Mesenchymal stem cell (in vitro differentiated cells and primary cell): ENCODE data around the gene JPT1.

Source experiments
- DNase-seq: peaks from one replicate; pipeline ENCODE4 v3.0.0-alpha.2; 2013
- H2AFZ ChIP-seq: one replicate; pipeline ENCODE4 v1.6.1; 2013; ENCODE audit warnings: low read depth, mild to moderate bottlenecking, control low read depth, inconsistent platforms, low read length, moderate library complexity
- H2AK5ac ChIP-seq: 2 replicates; pipeline ENCODE4 v1.6.1; 2013; ENCODE audit warnings: low read length, moderate library complexity, mild to moderate bottlenecking, inconsistent platforms; ENCODE audit not compliant: severe bottlenecking
- H2BK120ac ChIP-seq: one replicate; pipeline ENCODE4 v1.6.1; 2013; ENCODE audit warnings: low read depth, mild to moderate bottlenecking, inconsistent platforms, low read length, moderate library complexity
- H2BK12ac ChIP-seq, 2 experiments: one replicate each; pipeline ENCODE4 v1.6.1; 2013; ENCODE audit warnings: inconsistent platforms in 2 of 2, low read length in 2 of 2, mild to moderate bottlenecking in 2 of 2, moderate library complexity in 2 of 2, control low read depth in 1 of 2
- H2BK15ac ChIP-seq: one replicate; pipeline ENCODE4 v1.6.1; 2013; ENCODE audit warnings: mild to moderate bottlenecking, low read depth, inconsistent platforms; ENCODE audit not compliant: poor library complexity, severe bottlenecking
- H2BK5ac ChIP-seq: 2 replicates; pipeline ENCODE4 v1.6.1; 2013; ENCODE audit warnings: low read depth, mild to moderate bottlenecking, low read length, control low read depth, inconsistent platforms; ENCODE audit not compliant: poor library complexity, severe bottlenecking
- H3K14ac ChIP-seq, 2 experiments: one replicate each; pipeline ENCODE4 v1.6.1; 2013; ENCODE audit warnings: inconsistent platforms in 2 of 2, low read length in 2 of 2, control low read depth in 1 of 2, mild to moderate bottlenecking in 1 of 2, moderate library complexity in 1 of 2
- H3K18ac ChIP-seq, 2 experiments: one replicate each; pipeline ENCODE4 v1.6.1; 2013; ENCODE audit warnings: inconsistent platforms in 2 of 2, low read length in 2 of 2, control low read depth in 1 of 2, low read depth in 1 of 2, mild to moderate bottlenecking in 1 of 2
- H3K23ac ChIP-seq, 2 experiments: one replicate each; pipeline ENCODE4 v1.6.1; 2013; ENCODE audit warnings: inconsistent platforms in 2 of 2, low read length in 2 of 2, mild to moderate bottlenecking in 2 of 2, moderate library complexity in 2 of 2, control low read depth in 1 of 2
- H3K27ac ChIP-seq: 2 replicates; pipeline ENCODE4 v1.5.1; 2013; ENCODE audit warnings: mild to moderate bottlenecking, moderate library complexity, low read length, control low read depth, inconsistent platforms; ENCODE audit not compliant: poor library complexity, severe bottlenecking
- H3K27me3 ChIP-seq, 2 experiments: 2 replicates each; pipeline versions ENCODE4 v1.6.1 to v1.7.0; 2013; ENCODE audit warnings: low read length in 2 of 2, mild to moderate bottlenecking in 2 of 2, moderate library complexity in 2 of 2, control low read depth in 1 of 2, inconsistent platforms in 1 of 2; ENCODE audit not compliant: control insufficient read depth in 1 of 2, insufficient read depth in 1 of 2
- H3K36me3 ChIP-seq, 2 experiments: 2 replicates each; pipeline versions ENCODE4 v1.6.1 to v1.7.0; 2013; ENCODE audit warnings: low read length in 2 of 2, control low read depth in 1 of 2, inconsistent platforms in 1 of 2, low read depth in 1 of 2, mild to moderate bottlenecking in 1 of 2; ENCODE audit not compliant: insufficient read depth in 2 of 2, control insufficient read depth in 1 of 2
- H3K4ac ChIP-seq, 2 experiments: one replicate each; pipeline ENCODE4 v1.6.1; 2013; ENCODE audit warnings: inconsistent platforms in 2 of 2, low read length in 2 of 2, mild to moderate bottlenecking in 2 of 2, moderate library complexity in 2 of 2, control low read depth in 1 of 2, low read depth in 1 of 2
- H3K4me1 ChIP-seq: 2 replicates; pipeline ENCODE4 v1.6.1; 2013; ENCODE audit warnings: low read depth, low read length, control low read depth; ENCODE audit not compliant: control insufficient read depth, insufficient read depth
- H3K4me2 ChIP-seq: 2 replicates; pipeline ENCODE4 v1.6.1; 2013; ENCODE audit warnings: low read length, mild to moderate bottlenecking, inconsistent platforms; ENCODE audit not compliant: poor library complexity, severe bottlenecking
- H3K4me3 ChIP-seq, 2 experiments: 2 replicates each; pipeline versions ENCODE4 v1.5.1 to v1.7.0; 2013; ENCODE audit warnings: low read length in 2 of 2, mild to moderate bottlenecking in 2 of 2, control low read depth in 1 of 2, low read depth in 1 of 2; ENCODE audit not compliant: insufficient read depth in 1 of 2
- H3K79me1 ChIP-seq: replicated peaks from 2 replicates; pipeline ENCODE4 v1.6.1; 2013; ENCODE audit warnings: mild to moderate bottlenecking, control low read depth, low read length, inconsistent platforms; ENCODE audit not compliant: poor library complexity, severe bottlenecking
- H3K9ac ChIP-seq: 2 replicates; pipeline ENCODE4 v1.7.0; 2013; ENCODE audit warnings: mild to moderate bottlenecking, low read length, moderate library complexity
- H3K9me3 ChIP-seq: 2 replicates; pipeline ENCODE4 v1.7.0; 2013; ENCODE audit warnings: mild to moderate bottlenecking, low read length; ENCODE audit not compliant: control insufficient read depth
- H4K8ac ChIP-seq: one replicate; pipeline ENCODE4 v1.6.1; 2013; ENCODE audit warnings: inconsistent platforms, mild to moderate bottlenecking, low read length, moderate library complexity
- H4K91ac ChIP-seq: one replicate; pipeline ENCODE4 v1.6.1; 2013; ENCODE audit warnings: mild to moderate bottlenecking, low read length, inconsistent platforms
- WGBS: methylation state at CpG from one replicate; pipeline ENCODE4 v1.1.7; 2013; ENCODE audit warnings: mixed read lengths; 5-methylcytosine and 5-hydroxymethylcytosine counted together

The JPT1 gene

DNA sequence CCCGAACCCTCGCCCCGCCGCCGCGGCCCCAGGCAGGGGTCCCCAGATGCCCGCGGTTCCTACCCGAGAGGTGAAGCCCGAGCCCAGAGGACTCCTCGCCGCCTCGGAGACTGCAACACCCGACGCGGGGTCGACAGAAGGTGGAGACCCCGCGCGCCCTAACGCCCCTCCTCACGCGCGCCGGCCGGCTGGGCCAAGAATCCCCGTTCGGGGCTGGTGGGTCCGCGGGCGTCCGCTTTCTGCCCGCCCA is 27.9 kb upstream of the JPT1 start:
- H3K9ac ChIP-seq: peak overlapping the region; percentile 95
- H2AFZ ChIP-seq: no peak overlapping the region
- peak overlapping the region; percentile 89 to 99 for H3K4ac ChIP-seq
- WGBS: 2% methylated on average over 12 of the region's 33 CpGs
- H3K27me3 ChIP-seq: no peaks in the 10 kb centered on the region
- peak overlapping the region; percentile 98 for H2BK5ac ChIP-seq
- H3K27ac ChIP-seq: no peak overlapping the region
- no peak overlapping the region for H4K8ac ChIP-seq
- no peak overlapping the region for H2AK5ac ChIP-seq
- peak overlapping the region; percentile 45 to 61 for H3K18ac ChIP-seq
- H2BK12ac ChIP-seq: peak overlapping the region in 1 of 2 experiments; percentile 31
- H3K9me3 ChIP-seq: no peaks in the 10 kb centered on the region
- H2BK15ac ChIP-seq: no peak overlapping the region
- H3K4me2 ChIP-seq: peak overlapping the region; percentile 87
- H2BK120ac ChIP-seq: peak overlapping the region; percentile 98
- H3K23ac ChIP-seq: peak overlapping the region; percentile 89 to 96
- H3K4me1 ChIP-seq: peaks cover 5% of the 10 kb centered on the region
- H3K4me3 ChIP-seq: peak overlapping the region; percentile 96 to 98
- no peak for DNase-seq
- peak overlapping the region; percentile 86 to 95 for H3K14ac ChIP-seq
- peak overlapping the region; percentile 68 for H4K91ac ChIP-seq
- H3K79me1 ChIP-seq: peaks cover 5% of the 10 kb centered on the region
- peaks cover 24 to 27% of the 10 kb centered on the region in 2 experiments for H3K36me3 ChIP-seq

DNA sequence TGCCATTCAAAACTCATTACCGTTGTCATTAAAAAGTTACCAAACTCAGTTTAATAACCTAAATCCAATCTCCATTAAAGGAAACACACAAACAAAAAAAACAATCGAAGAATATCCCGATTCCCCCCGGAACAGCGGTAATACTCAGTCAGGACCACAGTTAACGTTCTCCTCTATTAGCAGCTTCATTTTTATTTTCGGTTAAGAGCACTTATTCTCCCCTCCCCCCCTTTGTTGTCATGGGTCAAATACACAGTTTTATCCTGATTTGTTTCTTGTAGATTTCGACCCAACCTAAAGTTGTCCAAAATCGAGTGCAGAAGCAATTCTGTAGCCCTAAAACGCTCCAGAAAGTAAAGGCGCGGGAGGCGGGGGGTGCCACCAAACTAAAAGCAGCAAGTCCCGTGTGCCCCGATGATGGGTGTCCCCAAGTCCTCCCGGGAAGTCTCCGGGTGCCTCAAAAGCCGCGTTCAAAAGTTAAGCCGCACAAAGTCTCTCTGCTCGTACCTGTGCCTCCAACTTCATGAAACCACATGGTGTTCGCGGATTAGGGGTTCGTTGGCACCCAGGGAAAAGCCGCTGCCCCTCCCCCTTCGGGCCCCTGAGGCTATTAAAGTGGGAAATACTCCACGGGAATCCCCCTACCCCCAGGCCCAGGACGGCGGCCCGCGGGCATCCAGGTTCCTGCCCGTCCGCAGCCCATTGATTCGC is 27.5 kb upstream of the JPT1 start:
- Histone ChIP-seq H3K27ac (no peak overlapping the region), H2BK12ac (peak overlapping the region in 1 of 2 experiments; percentile 31), H4K91ac (peak overlapping the region; percentile 68), H4K8ac (no peak overlapping the region), H3K4me2 (peak overlapping the region; percentile 87), H3K36me3 (peaks cover 25 to 32% of the 10 kb centered on the region in 2 experiments), H3K4me3 (peak overlapping the region; percentile 96 to 98), H3K9me3 (no peaks in the 10 kb centered on the region), H3K4ac (peak overlapping the region; percentile 89 to 99), H2BK15ac (no peak overlapping the region), H2BK120ac (peak overlapping the region; percentile 98), H2BK5ac (no peak overlapping the region), H3K79me1 (peaks cover 5% of the 10 kb centered on the region), H3K4me1 (peaks cover 5% of the 10 kb centered on the region), H3K18ac (peak overlapping the region; percentile 45 to 61), H2AFZ (no peak overlapping the region), H3K9ac (peak overlapping the region; percentile 95), H3K27me3 (no peaks in the 10 kb centered on the region), H3K23ac (peak overlapping the region; percentile 89 to 96), H2AK5ac (no peak overlapping the region), H3K14ac (peak overlapping the region; percentile 86 to 95)
- DNase-seq: peak; percentile 38
- under 1% methylated on average over 34 of the region's 34 CpGs for WGBS

DNA sequence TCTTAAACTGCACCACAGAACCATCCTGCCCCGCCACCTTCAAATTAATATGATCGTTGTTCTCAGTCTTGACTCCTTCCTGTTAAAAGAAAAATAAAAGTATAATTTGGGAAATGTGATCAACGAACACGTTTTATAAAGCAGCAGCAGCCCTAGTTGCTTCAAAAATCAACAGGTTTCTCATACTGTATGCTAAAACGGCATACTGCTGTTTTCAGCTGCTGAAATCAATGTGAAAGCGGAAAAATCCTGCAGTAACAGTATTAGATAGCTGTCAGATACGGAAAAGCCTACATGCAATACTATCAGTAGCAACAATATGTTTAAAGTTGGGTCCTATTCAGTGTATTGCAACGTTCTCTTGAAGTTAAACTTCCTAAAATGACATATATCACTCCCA is 26.8 kb upstream of the JPT1 start:
- 46% methylated on average over 5 of the region's 8 CpGs for WGBS
- Histone ChIP-seq H2AK5ac (no peak overlapping the region), H3K27me3 (no peaks in the 10 kb centered on the region), H3K4me2 (peak overlapping the region; percentile 49), H3K36me3 (peaks cover 29 to 39% of the 10 kb centered on the region in 2 experiments), H3K4me3 (peak overlapping the region in 1 of 2 experiments; percentile 98), H3K27ac (no peak overlapping the region), H3K4me1 (peaks cover 5% of the 10 kb centered on the region), H4K91ac (no peak overlapping the region), H2BK15ac (no peak overlapping the region), H3K79me1 (peaks cover 5% of the 10 kb centered on the region), H2BK120ac (no peak overlapping the region), H3K18ac (no peak overlapping the region), H2BK5ac (no peak overlapping the region), H4K8ac (no peak overlapping the region), H3K9me3 (no peaks in the 10 kb centered on the region), H3K9ac (peak overlapping the region; percentile 95), H3K23ac (no peak overlapping the region), H2AFZ (no peak overlapping the region), H2BK12ac (no peak overlapping the region), H3K4ac (no peak overlapping the region), H3K14ac (no peak overlapping the region)
- no peak for DNase-seq

DNA sequence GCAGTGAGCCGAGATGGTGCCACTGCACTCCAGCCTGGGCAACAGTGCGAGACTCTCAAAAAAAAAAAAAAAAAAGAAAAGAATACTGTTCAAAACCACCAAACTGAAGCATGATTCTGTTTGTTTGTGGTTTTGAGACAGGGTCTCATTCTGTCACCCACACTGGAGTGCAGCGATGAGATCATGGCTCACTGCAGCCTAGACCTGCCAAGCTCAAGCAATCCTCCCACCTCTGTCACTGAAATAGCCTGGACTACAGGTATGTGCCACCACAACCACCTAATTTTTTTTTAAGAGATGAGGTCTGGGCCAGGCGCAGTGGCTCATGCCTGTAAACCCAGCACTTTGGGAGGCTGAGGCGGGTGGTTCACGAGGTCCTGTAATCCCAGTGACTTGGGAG is 24.1 kb upstream of the JPT1 start:
- DNase-seq: no peak
- Histone ChIP-seq H2BK120ac (no peak overlapping the region), H3K27me3 (no peaks in the 10 kb centered on the region), H3K9me3 (no peaks in the 10 kb centered on the region), H3K4me2 (no peak overlapping the region), H2BK15ac (no peak overlapping the region), H3K27ac (no peak overlapping the region), H3K4me3 (no peak overlapping the region), H2BK5ac (no peak overlapping the region), H2BK12ac (no peak overlapping the region), H3K79me1 (peaks cover 1% of the 10 kb centered on the region), H2AK5ac (no peak overlapping the region), H3K18ac (no peak overlapping the region), H3K36me3 (peaks cover 48 to 65% of the 10 kb centered on the region in 2 experiments), H4K8ac (no peak overlapping the region), H2AFZ (no peak overlapping the region), H3K14ac (no peak overlapping the region), H4K91ac (no peak overlapping the region), H3K4ac (no peak overlapping the region), H3K9ac (no peak overlapping the region), H3K23ac (no peak overlapping the region), H3K4me1 (peaks cover 5% of the 10 kb centered on the region)
- WGBS: 95% methylated on average over 4 of the region's 6 CpGs
